GM19238 (cell line): Measurements from ENCODE around the gene FBXL5.
"Not testable (repeated sequence)": the region's sequence is repeated elsewhere in the genome, so short reads cannot be mapped to it uniquely, and the experiment has no call there.

Source experiments
- DNase-seq: peaks from one replicate; pipeline ENCODE4 v3.0.0; 2011; ENCODE audit warnings: low spot score; ENCODE audit not compliant: insufficient read length

Gene FBXL5

DNA sequence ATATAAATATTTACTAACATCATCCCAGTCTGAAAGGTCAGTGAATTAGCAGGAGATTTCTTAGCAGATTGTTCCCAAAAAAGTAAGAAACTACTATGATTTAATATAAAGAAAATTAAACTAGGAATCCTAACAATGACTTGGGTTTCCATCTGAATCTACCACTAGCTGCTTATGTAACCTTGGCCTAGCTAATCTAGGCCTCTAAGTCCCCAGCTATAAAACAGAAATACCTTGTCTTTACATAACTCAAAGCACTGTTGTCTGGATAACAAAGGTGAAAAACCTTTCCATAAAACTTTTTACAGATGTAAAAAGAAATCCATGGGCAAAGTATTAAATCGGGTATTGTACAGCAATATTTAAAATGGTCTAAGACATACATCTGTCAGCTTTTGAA lies 3.0 kb downstream of the FBXL5 start:
- no peak for DNase-seq

DNA sequence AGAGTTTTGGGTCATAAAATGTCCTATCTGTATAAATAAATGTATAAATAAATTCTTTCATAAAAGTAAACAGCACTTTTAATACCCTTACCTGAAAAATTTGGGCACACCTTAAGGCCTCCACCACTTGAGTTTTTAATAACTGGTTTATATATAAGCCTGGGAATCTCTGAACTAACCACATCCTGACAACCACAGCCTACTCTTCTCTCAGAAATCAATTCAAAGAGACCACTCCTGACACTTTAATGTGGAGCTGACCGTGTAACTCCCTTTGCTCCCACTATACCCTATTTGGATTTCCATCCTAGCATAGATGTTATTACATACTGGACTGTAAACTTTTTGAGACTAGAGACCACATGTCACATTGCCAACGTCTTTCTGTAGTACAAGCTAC lies 3.5 kb downstream of the FBXL5 start:
- DNase-seq: no peak

DNA sequence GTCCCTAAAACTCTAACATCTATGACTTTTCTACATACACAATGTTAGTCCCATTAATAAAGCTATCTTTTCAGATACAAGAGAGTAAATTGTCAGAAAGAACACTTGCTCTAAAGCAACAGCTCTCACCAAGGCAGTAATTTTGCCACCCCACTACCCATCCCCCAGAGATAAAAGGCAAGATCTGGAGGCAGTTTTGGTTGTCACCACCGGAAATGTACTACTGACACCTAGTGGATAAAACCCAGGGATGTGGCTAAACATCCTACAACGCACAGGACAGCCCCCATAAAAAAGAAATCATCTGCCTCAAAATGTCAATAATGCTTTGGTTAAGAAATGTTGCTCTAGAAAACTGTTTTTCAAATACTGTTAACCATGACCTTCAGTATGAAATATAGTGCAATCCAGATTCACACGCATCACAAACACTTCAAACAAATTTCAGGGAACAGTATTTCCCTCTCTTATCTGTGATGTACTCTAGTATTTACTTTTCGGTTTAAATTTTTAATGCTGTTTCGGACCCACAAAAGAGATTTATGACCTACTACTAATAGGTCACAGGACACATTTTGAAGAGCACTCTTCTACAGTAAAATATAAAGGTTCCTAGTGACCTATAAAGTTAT lies 5.1 kb downstream of the FBXL5 start:
- DNase-seq: peak; percentile 16

DNA sequence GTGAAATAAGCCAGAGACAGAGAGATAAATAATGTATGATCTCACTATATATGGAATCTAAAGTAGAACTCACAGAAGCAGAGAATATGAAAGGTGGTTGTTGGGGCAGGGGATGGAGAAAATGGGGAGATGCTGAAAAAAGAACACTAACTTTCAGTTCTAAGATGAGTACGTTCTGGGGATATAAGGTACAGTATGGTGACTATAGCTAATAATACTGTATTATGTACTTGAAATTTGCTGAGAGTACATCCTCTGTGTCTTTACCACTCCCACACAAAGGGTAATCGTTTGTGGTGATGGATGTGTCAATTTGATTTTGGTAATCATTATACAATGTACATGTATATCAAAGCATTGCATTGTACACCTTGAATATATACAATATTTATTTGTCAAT lies 6.6 kb downstream of the FBXL5 start:
- no peak for DNase-seq

DNA sequence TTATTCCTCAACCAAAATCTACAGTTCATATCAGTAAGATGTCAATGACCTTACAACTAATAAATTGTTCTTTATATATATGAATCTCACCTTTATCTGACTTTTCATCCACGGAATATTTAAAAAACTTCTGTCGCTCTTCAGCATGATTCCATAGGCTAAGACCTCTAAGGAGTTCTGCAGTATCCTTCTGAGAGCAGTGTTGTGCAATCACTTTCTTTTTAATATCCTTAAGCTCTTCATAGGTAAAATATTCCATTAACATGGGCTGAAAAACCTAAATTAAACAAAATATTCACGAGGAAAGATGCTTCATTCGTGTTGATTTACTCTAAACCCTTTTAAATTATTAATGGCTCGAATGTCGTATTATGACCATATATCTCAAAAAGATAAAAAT lies 16.7 kb downstream of the FBXL5 start:
- DNase-seq: no peak

DNA sequence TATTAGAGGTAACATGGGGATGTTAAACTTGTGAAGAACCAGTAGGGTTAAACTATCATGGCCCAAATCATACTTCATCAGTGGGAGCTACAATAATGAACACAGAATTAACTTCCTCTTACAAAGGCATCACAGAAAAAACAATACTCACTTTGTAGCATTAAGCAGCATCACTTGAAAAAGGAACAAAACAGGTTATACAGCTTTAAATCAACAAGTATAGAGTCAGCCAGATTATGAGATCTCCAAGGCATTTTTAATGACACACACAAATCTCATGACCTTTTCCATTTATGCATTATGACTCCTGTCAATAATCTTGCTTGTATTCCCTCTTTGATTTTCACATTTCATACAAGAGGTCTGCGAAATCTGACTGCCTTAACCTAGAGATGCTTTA lies 18.3 kb downstream of the FBXL5 start:
- no peak for DNase-seq

DNA sequence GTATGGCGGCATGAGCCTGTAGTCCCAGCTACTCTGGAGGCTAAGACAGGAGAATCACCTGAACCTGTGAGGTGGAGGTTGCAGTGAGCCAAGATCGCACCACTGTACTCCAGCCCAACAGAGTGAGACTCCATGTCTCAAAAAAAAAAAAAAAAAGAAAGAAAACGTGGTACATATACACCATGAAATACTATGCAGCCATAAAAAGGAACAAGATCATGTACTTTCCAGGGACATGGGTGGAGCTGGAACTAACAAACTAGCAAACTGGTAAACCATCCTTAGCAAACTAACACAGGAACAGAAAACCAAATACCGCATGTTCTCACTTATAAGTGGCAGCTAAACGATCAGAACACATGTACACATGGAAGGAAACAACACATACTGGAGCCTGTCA lies 37.8 kb downstream of the FBXL5 start:
- DNase-seq: not testable (repeated sequence)

DNA sequence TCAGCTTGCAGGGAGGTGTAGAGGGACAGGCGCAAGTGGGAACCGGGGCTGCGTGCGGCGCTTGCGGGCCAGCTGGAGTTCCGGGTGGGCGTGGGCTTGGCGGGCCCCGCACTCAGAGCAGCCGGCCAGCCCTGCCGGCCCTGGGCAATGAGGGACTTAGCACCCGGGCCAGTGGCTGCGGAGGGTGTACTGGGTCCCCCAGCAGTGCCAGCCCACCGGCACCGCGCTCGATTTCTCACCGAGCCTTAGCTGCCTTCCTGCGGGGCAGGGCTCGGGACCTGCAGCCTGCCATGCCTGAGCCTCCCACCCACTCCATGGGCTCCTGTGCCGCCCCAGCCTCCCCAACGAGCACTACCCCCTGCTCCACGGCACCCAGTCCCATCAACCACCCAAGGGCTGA lies 40.3 kb downstream of the FBXL5 start:
- not testable (repeated sequence) for DNase-seq

DNA sequence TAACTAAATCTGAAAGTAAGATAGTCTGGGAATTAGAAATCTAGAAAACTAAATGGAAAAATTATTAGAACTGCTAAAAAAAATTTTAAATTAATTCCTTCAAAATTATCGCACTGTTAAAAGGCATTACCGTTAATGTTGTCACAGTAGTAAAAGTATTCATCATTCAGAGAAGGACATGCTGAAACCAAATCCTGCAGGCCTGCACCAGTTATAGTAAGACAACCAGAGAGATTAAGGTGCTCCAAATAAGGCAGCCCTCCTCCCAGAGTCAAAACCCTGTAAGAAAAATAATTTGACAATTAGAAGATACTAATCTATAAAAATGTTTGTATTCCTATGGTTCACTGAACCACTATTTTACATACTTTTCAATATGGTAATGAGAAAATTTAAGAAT lies 43.0 kb downstream of the FBXL5 start:
- DNase-seq: no peak

DNA sequence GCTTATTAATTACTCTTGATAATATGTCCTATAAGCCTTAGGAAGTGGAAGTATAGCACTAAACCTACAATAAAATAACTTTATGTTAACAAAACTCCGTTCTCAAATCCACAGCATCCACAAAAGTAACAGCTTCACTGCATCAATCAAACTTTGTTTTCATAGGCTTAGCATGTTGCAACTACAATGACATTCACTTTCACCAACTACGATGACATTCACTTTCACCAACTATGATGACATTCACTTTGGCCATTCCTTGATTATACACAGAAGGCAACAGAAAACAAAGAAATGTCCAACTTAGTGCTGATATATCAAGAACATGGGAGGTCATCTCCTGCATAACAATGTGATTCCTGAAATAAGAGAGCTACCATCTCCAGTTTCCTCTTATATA lies 44.3 kb downstream of the FBXL5 start:
- DNase-seq: no peak

DNA sequence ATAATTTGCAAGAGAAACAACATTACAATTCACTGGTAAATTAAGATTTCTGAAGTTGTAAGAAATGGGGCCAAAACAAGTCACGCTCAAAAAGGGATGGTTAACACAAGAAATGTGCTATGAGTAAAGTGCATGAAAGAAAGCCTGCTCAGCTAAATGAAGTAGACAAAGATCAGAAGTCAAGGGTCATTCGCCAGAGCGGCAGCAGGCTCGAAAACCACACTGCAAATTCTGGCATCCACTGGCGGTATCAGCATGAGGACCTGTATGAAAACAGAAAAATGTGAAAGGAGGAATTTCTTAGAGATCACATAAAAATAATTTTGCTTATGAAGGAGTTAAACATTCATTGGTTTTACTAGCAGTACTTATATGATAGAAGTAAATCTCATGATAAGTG lies 49.6 kb downstream of the FBXL5 start:
- DNase-seq: no peak

DNA sequence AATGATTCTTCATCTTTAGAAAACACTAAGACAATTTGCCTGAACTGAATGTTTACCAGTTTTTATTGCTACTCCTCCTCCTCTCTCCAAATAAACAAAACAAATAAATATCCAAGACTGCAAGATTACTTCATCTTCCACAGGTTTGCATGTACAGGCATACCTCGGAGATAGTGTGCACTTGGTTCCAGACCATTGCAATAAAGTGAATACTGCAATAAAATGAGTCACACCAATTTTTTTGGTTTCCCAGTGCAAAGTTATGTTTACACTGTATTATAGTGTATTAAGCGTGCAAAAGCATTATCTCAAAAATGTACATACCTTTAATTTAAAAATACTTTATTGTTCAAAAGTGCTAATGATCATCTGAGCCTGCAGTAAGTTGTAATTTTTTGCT lies 53.3 kb downstream of the FBXL5 start:
- DNase-seq: no peak

DNA sequence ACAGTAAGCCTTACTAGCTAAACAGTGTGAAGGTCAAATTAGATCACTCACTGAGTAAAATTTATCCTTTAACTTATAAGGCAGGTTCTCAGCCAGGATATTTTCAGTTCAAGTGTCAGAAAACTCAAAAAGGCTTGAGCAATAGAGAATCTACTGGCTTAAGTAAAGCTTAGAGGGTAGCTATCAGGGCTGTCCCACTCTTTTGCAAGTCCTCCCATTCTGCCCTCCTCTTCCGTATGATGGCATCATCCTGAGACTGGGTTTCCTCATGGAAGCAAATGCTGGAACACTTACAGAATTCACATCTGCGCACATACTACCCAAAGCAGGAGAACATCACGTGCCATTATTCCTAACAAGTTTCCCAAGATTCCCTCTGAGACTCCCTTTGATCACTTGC lies 55.0 kb downstream of the FBXL5 start:
- no peak for DNase-seq

DNA sequence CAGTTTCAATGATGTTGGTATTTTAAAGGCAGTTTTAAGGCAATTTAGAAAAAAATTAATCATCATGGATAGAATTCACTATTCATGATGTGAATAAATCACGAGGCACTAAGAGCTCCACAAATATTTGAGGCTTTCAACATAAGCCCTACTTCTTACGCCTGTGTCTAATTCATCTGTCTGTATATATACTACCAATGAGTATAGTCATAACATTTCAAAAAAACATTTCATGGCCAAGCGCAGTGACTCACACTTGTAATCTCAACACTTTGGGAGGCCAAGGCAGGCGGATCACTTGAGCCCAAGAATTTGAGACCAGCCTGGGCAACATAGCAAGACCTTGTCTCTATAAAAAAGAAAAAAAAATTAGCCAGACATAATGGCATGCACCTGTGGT lies 56.5 kb downstream of the FBXL5 start:
- no peak for DNase-seq

DNA sequence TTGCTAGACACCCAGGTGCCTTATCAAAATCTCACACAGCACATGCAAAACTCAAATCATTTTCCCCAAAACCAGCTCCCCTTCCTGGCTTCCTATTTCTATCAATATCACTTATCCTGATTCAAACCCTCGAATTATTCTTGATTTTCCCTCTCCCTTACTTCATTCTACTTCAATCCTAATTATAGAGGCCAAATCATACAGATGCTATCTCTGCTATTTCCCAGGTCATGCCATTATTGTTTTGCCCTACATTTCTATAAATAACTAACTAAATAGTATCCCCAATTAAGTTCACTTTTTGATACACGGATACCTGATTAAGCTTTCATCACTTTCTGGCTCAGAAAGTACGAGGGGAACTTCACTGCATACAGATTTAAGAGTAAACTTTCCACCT lies 62.4 kb downstream of the FBXL5 start:
- DNase-seq: no peak

DNA sequence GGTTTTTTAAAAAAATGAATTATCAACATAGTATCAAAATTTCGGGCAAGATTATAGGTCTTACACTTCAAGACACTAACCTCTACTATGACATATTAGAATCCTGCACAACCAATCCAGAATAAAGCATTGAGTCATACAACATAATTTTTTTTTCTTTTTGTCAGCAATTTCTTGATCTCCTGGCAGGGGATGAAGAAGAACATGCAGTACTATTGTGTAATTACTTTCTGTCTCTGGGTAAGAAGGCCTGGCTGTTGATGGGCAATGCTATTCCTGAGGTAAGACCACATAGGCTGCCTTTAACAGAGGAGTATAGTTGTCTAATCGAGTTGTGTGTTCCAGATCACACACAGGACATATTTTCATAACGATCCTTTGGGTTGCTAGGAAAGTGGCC lies 67.5 kb downstream of the FBXL5 start:
- no peak for DNase-seq

DNA sequence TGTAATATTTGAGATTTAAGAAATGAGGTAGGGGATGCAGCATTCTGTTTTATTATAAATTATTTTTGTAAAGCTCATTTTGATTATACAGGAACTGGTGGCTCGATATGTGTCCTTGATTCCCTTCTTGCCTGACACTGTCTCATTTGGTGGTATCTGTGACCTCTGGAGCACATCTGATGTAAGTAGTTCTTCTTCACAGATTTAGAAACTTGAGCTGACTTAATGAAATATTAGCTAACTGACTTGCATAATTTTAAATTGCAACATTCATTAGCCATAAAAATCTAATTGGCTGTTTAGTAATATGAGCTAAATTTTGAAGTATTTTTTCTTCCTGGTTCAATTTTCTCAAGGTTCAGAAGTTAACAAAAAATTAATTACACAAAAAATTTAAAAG lies 69.1 kb downstream of the FBXL5 start:
- no peak for DNase-seq

DNA sequence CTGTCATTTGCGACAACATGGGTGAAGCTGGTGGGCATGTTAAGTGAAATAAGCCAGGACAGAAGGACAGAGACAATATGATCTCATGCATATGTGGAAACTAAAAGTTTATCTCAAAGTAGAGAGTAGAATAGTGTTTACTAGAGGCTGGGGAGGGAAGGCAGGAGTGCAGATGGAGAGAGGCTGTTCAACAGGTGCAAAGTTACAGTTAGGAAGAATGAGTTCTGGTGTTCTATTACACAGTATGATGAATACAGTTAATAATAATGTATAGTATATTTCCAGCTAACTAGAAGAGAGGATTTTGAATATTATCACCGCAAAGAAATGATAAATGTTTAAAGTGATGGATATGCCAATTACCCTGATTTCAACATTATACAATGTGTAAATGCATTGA lies 69.8 kb downstream of the FBXL5 start:
- DNase-seq: no peak

DNA sequence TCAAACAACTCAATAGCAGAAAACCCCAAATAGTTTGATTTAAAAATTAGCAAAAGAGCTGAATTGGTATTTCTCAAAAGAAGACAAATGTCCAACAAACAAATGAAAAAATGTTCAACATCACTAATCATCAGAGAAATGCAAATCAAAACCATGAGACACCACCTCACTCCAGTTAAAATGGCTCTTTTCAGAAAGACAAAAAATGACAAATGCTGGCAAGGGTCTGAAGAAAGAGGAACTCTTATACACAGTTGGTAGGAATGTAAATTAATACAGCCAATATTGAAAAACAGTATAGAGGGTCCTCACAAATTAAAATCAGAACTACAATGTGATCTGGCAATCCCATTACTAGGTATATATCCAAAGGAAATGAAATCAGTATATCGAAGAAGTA lies 70.4 kb downstream of the FBXL5 start:
- DNase-seq: no peak

DNA sequence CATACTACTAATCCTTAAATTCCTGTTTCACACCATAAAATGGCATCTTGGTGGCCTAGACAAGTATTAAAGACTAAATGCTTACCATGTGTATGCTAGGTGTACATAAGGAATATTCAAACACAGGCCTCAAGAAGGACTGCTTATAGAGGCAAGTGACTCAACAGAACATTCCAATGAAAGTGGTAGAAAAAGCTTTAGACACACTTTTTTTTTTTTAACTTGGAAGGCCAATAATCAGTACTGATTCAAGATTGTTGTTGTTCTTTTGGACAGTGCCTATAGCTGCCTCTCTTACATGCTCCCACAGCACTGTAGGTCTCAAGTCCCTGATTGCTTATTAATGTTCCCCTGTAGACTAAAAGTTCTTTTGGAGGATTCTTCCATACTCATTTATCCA lies 77.6 kb downstream of the FBXL5 start:
- DNase-seq: no peak

DNA sequence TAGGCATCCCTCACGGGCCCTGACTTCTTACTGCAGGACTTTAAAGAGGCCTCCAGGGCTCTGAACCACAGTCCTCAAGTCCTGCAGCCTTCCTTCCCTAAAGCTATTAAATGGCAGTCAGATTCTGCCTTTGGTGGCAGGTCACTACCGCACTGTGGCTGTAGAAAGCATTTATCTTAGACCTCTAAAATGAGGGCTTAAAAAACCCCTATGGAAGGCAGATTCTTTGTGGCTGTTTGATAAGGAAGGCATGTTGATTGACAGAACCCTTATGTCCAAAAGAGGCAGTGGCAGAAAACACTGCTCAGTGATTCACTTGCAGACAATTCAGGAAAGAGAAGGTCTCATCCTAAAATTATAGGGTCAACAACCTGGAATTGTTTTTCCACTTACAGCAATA lies 79.2 kb downstream of the FBXL5 start:
- no peak for DNase-seq

DNA sequence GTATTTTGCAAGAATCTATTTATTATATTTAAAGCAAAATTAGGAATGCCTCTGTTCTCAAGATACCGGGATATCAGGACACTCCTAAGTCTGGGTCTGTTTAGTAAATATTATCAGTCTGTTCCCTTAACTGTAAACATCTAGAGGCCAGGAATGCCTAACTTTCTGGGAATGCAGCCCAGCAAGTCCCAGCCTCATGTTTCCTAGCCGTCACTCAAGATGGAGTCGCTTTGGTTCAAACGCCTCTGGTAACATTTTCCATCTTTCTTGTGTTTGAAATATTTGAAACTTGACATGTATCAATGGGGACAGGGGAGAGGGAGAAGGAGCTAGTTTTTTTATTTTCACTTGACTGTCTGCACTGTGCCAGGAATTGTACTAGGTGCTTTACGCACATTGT lies 85.4 kb downstream of the FBXL5 start:
- no peak for DNase-seq

DNA sequence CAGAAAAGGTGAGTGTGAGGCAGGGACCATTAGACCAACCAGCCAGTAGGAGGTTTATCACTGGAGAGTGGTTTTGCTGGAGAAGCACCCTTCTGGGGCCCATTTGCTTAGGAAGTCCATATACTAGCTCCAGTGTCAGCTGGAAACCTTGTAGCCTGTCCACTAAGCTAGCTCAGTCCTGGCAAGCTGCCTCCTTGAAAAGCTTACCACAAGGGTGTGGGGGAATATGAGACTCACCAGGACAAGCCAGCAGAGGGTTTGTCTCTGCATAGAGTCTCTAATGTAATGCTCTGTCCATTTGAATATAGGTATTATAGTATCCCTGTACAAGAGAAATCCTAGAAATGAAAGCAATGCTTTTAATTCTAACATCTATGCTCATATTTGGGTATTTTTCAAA lies 86.3 kb downstream of the FBXL5 start:
- no peak for DNase-seq

DNA sequence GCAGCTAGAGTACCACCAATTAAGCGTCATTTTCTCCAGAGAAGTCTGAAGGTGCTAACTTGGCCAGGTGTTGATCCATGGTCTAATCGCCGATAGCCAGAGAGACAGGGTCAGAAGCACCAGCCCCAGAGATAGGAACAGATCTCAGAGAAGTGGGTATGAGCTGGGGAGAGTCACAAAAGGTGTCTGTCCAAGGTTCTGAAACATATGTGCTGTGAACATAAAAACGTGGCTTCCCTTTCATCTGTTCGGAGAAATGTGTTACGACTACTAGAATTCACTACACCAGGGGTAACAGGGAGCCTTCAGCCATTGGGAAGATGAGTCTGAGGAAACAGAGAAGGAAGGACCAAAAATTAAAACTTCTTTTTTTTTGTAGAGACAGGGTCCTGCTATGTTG lies 91.3 kb downstream of the FBXL5 start:
- DNase-seq: no peak
